ENCODE data around the gene STYX.

DNA sequence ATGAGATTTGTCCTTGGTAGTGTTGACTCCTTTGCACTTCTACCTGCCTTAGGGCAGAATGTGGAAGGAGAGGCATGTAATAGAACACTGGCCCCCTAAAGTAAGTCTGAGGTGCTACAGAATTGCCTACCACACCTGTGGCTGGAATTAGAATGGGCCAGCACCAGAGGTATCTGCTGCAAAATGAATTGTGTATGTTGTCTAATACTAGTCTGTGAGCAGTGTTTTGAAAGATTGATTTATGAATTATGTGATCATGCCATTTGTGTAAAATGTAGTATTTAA, 5.7 kb upstream of the STYX start:
- TF ChIP-seq FOXM1 (IDR thresholded peaks at IDR 0.05; ENCODE audit: borderline replicate concordance) (no peak), FOXK2 (IDR thresholded peaks at IDR 0.05) (no peak), SP1 (IDR thresholded peaks at IDR 0.05) (no peak), TARDBP (IDR thresholded peaks at IDR 0.05) (no peak), LEF1 (IDR thresholded peaks at IDR 0.05; ENCODE audit: borderline replicate concordance) (no peak), ARNT (IDR thresholded peaks at IDR 0.05) (no peak), SUZ12 (IDR thresholded peaks at IDR 0.05) (no peak), CTBP1 (IDR thresholded peaks at IDR 0.05; ENCODE audit: borderline replicate concordance) (no peak), BHLHE40 (IDR thresholded peaks at IDR 0.05; ENCODE audit: borderline replicate concordance) (no peak), ELF4 (IDR thresholded peaks at IDR 0.05) (no peak), FOXA1 (IDR thresholded peaks at IDR 0.05) (no peak), HDGF (IDR thresholded peaks at IDR 0.05; ENCODE audit: borderline replicate concordance) (no peak), ZNF384 (IDR thresholded peaks at IDR 0.05) (no peak)
- TF ChIP-seq, protein P1, sequence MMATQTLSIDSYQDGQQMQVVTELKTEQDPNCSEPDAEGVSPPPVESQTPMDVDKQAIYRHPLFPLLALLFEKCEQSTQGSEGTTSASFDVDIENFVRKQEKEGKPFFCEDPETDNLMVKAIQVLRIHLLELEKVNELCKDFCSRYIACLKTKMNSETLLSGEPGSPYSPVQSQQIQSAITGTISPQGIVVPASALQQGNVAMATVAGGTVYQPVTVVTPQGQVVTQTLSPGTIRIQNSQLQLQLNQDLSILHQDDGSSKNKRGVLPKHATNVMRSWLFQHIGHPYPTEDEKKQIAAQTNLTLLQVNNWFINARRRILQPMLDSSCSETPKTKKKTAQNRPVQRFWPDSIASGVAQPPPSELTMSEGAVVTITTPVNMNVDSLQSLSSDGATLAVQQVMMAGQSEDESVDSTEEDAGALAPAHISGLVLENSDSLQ (IDR thresholded peaks at IDR 0.05) = no peak

All from HEK293T (cell line).